Panc1 (cell line): ENCODE results near the gene MAP3K1.

ENCODE experiments used
- SIN3A ChIP-seq: IDR thresholded peaks from 2 replicates; pipeline ENCODE4 v1.6.1; 2012; ENCODE audit warnings: low read depth, mild to moderate bottlenecking, low read length, moderate library complexity, borderline replicate concordance; ENCODE audit not compliant: insufficient read depth
- TCF7L2 ChIP-seq: IDR thresholded peaks from 2 replicates; pipeline ENCODE4 v1.6.1; 2011; ENCODE audit warnings: mild to moderate bottlenecking, low read depth, low read length, inconsistent platforms

- no peak for TF ChIP-seq SIN3A
- no peak for TF ChIP-seq TCF7L2
Measured at GRCh38 chr5:56829137-56829908, 14.0 kb downstream of the MAP3K1 start.
